ENCODE data around the gene CHD2.
A peak's percentile ranks its signal among the peaks of the same experiment; 100 is the strongest.

The CHD2 gene

DNA sequence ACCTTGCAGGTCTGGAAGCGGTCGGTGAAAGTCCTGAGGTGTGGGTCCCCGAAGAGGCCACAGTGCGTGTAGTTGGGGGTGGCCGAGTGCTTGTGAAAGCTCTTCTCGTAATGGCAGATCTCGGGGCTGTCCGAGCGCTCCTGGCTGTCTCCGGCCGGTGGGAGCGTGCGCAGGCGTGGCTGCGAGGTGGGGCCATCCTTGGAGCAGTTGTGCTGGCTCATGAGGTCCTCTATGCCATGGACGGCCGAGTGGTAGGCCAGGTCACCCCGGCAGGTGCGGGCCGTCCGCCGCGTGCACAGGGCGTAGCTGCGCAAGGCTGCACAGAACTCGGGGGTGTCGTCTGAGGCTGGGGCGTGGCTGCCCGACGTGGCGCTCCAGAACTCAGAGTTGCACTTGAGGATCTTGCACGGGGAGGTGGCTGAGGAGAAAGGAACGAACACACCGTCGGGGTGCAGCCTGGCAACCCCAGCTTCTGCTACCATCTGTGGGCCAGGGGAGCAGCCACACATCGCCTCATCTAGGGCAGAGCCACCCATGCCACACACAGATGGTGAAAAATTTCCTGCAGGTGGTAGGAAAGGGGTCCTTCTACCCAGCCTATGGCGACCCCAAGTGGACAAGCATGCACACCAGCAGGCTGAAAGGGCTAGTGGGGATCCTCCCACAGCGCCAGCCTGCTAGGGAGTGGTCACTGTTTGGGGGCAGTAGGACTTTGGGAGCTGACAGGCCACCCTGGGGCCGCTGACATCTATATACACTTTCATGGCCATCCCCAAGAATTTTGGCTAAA lies 152.2 kb downstream of the CHD2 start:
- DNase-seq, result no peak

GRCh38 chr15:93055211-93055610 lies 155.1 kb downstream of the CHD2 start:
- no peak for DNase-seq

DNA sequence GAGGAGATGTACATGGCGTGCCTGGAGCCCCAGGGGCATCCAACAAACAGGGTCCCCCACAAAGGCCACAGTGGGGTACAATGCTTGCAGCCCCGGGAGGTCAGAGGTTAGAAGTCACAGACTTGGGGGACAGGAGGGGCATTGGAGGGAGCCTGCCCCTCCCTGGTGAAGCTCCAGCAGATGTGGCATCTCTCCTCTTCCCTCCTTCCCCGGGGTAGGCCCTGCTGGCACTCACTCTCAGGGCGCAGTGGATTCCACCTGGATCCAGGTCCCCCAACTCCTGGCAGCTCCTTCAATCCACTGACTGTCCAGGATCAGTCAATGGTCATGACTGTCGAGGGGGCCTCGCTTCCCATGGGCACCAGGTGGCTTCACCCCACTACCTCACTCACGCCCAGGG lies 156.7 kb downstream of the CHD2 start:
- DNase-seq, result no peak

DNA sequence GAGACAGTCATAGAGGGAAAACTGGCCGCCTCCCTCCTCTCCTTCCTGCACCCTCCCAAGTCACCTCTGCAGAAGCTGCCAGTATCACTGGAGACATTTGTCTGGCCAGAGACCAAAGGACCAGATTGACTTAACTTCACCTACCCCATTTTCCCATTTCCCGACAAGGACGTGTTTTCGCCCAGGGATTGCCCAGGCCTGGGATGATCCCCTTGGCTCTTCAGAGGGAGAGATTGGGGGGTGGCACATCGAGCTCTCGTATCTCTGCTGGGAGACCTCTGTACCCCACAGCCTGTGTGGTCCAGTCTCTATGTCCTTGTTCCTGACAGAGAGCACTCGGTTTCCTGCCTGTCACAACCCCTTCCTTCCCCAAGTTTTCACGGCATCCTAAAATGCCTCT lies 157.5 kb downstream of the CHD2 start:
- DNase-seq, result no peak

DNA sequence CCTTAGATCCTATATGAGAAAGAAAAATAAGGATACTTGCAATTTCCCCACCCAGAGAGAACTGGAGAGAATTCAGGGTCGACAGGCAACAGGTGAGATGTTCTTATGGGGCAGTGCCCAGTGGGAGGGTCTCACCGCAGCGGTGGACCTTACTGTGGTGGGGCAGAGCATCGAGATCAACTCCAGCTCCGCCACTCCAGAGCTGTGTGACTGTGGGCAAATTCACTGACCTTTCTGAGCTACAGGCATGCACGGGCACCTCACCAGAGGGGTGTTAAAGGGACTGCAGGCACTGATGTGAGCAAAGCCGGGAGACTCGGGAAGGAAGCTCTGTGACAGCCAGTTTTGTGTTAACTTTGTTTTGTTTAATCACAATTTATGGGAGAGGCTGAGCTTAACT lies 158.0 kb downstream of the CHD2 start:
- DNase-seq, result no peak

DNA sequence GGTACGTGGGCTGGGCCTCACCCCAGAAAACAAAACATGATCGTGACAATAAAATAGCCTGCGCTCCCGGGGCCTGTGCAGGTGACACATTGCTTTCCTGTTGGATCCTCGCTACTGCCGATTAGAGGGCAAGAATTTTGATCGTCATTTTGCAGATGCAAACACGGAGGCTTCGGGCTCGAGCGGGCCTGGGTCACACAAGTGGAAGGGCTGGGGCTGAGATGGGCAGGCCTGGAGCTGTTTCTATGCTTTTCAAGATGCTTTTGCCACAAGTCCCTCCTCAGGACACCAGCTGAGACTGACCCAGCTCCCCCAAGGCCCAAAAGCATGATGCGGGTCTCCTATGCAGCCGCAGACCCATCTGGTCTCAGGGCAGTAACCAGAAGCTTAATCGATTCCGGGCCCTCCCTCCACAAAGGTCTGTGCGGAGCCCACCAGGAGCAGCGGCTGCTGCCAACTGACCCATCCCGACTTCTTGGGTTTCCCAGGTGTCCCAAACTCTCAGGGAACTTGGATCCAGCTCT lies 158.8 kb downstream of the CHD2 start:
- DNase-seq, result no peak

DNA sequence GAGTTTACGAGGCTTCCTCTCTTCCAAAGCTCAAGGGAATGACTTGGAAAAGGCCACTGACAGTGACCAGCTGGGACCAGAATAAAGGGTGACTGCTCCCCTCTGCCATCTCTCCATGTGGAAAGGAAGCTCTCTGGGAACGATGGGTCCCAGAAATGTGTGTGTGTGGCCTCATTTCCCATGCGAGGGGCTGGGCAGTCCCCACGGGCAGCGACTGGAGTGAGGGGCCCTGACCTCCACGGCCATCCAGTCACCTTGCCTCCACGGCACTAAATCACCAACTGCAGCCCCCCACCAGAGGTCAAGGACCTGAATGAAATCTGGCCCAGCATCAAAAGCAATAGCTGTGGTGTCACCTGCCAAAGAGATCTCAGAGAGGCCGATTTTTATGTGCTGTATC lies 159.3 kb downstream of the CHD2 start:
- no peak for DNase-seq

- no peak for DNase-seq
Measured at GRCh38 chr15:93060336-93061248, 160.5 kb downstream of the CHD2 start.

DNA sequence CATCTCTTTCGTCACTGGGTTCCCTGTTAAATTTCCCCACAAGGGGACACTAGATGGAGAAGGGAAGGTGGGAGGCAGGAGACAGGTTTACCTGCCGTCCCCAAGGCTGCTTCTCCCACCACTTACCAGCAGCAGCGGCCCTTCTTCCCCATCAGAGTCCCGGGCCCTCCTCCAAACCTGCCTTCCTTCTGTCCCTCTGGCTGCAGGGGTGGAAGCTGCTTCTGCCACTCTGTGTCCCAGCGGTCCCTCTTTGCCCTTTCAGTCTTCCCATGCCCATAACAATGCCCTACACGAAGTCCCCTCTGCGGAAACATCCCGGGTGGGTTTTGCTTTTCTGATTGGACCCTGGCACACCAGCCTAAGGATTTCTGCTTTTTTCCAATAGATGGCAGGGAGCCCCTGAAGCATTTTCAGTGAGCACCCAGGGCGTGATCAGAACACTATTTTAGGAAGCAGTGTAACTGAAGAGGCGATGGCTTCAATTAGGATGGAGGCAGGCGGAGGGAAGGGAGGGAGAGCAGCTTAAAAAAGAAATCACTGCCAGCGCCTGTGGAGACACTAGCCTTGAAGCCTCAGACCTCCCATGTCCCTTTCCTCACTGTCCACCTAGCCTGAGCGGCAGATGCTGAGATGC lies 162.6 kb downstream of the CHD2 start:
- DNase-seq, result peak; percentile 18

GRCh38 chr15:93063262-93063671 lies 163.1 kb downstream of the CHD2 start:
- DNase-seq, result peak; percentile 37

GRCh38 chr15:93063796-93064690 lies 163.9 kb downstream of the CHD2 start:
- DNase-seq, result no peak

GRCh38 chr15:93065641-93066045 lies 165.5 kb downstream of the CHD2 start:
- DNase-seq, result no peak

- DNase-seq, result no peak
Measured at GRCh38 chr15:93066224-93066681, 166.1 kb downstream of the CHD2 start.

DNA sequence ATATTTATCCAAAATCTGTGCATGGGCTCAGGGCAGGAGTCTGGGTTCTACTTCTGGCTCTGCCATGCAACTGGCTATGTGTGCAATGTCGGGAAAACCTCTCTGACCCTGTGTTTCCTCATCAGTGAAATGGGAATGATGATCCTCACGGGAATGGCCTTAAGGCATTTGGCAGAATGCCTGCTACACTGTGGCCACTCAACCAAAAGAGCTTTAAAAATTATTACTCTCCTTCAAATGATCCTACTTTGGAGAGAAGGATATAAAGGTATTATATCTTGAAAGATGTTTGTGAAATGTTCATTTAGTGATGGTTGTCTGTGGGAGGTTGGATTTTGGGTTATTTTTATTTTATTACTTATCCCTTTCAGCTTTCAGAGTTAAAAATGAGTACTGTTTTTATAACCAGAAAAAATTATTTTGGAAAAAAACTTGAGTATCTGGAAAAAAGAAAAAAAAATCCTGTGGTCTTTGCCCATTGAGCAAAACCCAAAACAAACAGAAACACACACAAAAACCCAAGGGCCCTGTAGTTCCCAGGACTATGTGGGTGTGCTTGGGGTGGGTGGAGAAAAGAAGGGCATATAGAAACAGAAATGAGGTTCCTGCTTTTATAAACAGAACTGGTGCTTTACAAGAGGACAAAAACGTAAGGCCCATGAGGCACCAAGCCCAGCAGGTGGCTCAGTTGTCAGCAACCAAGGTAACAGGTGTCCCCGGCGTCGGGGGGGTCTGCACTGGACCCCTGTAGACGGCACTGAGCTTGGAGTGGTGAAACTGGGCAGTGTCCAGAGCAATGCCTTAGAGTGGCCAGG lies 166.9 kb downstream of the CHD2 start:
- no peak for DNase-seq

GRCh38 chr15:93067649-93068085 lies 167.5 kb downstream of the CHD2 start:
- no peak for DNase-seq

DNA sequence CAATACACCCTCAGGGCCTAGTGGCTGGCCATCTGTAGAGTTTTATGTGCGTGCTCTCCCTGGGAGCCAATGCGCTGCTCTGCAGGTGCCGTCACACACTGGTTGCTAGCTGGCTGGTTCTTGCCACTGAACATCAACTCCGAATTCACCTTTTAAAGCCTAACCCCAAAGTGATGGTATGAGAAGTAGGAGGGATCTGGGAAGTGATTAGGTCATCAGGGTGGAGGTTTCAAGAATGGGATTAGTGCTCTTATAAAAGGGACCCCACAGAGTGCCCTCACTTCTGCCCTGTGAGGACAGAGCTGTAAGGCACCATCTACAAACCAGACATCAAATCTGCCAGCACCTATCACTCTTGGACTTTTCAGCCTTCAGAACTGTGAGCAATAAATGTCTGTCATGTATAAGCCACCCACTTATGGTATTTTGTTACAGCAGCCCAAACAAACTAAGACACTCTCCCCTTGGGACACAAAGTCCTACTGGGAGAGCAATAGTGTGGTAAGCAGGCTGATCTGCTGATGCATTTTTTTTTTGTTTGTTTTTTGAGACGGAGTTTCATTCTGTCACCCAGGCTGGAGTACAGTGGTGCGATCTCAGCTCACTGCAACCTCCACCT lies 168.6 kb downstream of the CHD2 start:
- no peak for DNase-seq

GRCh38 chr15:93070132-93070531 lies 170.0 kb downstream of the CHD2 start:
- DNase-seq, result no peak

DNA sequence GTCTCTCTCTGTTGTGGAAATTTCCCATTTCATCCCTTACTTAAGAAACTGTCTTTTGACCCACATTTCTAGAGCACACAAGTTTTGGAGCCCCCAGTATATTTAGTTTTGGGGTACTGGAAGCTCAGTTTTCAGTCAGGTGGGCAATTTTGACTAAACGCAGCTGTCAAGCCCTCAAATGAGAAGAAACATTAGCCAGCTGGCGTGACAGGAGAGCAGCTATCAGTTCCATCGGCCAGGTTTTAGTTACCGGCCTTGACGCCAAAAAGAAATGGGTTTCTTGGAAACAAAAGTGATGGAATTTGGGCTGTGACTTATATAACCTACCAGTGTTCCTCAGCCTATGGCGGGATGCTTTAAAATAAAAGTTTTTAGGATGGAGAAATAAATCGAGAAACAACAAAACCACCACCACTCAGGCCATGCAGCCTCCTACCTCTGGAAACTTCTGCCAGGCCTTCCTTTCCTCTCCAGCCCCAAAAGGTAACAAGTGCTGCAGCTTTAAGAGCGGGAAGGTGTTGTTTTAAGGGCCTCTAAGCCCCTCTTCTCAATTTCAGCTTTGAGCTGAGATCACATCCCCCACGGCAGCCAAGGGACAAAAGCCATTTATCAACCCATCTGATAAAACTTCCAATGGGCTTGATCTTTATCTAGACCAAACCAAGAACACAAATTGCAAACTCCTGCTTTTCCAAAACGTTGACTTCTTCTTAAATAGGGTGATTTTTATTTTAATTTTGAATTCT lies 170.6 kb downstream of the CHD2 start:
- no peak for DNase-seq

DNA sequence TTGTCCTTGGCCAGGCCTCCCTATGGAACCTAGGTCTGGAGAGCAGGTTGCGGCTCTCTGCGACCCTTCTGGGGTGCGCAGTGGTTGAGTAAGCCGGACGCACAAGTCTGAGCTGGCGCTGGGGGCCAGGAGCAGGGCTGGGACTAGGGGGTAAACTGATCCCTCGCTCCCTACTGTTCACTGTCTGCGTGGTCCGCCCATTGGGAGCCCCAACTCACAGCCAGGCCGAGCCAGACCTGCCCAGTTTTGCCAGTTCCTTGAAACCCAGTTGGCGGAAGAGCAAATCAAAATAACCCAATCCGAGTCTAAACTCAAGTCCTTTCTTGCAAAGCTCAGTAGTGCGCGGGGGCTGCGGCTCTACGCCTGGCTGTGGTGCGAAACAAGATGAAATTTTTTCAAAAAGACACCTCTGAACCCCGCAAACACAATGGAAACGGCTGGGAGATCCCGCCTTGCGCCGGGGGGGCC lies 171.4 kb downstream of the CHD2 start:
- no peak for DNase-seq

GRCh38 chr15:93072011-93072410 lies 171.9 kb downstream of the CHD2 start:
- DNase-seq, result peak; percentile 38
